ENCODE results near the gene AKR1C2. TPM values are rescaled to one million over a fixed set of nuclear protein-coding genes. Genes with fewer than 3 reads are reported as not detected.
"Not testable (repeated sequence)": the region's sequence is repeated elsewhere in the genome, so short reads cannot be mapped to it uniquely, and the experiment has no call there.

Gene AKR1C2
- total RNA-seq, result not detected

DNA sequence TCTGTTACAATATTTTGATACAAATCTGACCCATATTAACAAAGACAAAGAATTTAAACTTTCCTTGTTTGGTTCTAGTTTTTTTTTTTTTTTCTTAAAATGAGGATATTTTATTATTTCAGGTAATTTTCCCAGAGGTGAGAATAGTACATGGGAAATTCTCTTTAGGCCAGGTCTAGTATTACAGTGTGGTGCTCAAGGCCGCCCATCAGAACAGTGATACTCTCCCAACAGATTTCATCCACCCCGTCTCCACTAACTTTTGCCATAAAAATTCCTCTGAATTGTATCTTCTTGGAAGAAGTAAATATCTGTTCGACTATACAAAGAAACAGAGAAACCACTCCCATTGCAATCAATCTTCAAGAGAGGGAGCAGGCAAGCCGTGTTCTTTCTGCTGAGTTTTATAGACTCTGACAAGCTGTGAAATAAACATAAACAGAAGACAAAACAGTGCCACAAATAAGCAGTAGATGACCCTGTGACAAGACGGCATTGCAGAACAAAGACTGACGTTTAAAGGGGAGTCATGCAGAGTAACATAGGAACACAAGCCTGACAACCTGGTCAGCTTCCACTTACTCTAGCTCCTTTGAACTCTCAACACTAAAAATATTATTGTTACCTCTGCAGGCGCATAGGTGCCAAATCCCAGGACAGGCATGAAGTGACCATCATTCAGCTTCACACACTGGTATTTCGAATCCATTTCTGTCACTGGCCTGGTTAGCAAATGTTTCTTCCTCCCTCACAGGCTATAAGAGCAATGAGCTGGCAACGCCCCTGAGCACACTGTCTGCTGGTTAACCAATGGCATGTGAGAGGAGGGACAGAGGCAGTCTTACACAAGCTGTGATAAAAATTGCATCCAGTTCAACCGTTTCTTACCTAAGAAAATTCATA, at the start of gene AKR1C2:
Gene AKR1C2, minus strand, starts transcription at position 731 of the 903 bp plus-strand sequence. Its CDS starts 22 bp downstream, at position 709.
- H3K9me3 Mint-ChIP-seq; H3K4me1 Mint-ChIP-seq; H3K27ac Mint-ChIP-seq; POLR2A ChIA-PET; ATAC-seq (ENCODE audit: low read depth); H3K36me3 Mint-ChIP-seq; H3K27me3 Mint-ChIP-seq; DNase-seq; H3K4me3 Mint-ChIP-seq: not testable (repeated sequence)

DNA sequence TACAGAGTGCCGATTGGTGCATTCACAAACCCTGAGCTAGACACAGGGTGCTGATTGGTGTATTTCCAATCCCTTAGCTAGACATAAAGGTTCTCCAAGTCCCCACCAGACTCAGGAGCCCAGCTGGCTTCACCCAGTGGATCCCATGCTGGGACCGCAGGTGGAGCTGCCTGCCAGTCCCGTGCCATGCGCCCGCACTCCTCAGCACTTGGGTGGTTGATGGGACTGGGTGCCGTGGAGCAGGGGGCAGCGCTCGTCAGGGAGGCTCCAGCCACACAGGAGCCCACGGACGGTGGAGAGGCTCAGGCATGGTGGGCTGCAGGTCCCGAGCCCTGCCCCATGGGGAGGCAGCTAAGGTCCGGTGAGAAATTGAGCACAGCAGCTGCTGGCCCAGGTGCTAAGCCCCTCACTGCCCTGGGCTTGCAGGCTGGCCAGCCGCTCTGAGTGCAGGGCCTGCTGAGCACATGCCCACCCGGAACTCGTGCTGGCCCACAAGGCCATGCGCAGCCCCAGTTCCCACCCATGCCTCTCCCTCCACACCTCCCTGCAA, 49.4 kb upstream of the AKR1C2 start:
- H3K36me3 Mint-ChIP-seq; POLR2A ChIA-PET; H3K27ac Mint-ChIP-seq; H3K4me3 Mint-ChIP-seq; ATAC-seq (ENCODE audit: low read depth); DNase-seq; H3K9me3 Mint-ChIP-seq; H3K27me3 Mint-ChIP-seq; H3K4me1 Mint-ChIP-seq: not testable (repeated sequence)

DNA sequence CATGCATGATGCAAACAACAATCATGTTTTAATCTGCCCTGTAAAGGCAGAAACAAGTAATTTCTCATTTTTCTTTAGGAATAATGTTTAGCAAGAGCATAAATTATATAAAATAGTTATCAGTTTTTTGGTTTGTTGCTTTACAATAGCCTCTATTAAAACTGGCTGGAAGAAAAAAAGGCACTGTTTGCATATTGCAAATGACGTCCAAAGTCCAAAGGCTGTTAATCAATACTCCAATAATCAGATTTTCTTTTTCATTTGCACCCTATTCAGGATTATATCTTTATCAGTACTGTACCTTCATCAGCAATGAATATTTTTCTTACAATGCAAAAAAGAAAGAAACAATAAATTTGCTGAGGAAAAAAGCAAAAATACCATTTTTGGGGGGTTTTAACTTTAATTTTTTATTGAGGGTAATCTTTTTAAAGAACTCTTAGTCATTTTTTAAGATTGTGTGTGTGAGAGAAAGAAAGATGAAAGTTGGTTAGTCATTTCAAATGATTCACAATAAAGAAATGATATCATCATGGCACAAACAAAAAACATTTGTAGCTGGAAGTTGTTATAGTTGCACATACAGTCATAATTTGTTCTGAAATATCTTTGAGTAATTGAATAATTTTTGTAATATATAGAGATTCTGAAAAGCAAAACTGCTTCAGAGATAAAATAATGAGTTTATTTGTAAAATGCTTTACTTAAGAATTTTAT, 44.4 kb upstream of the AKR1C2 start:
- POLR2A ChIA-PET, result no interaction called here
- H3K9me3 Mint-ChIP-seq, result no peaks in the 10 kb centered on the region
- no peaks in the 10 kb centered on the region for H3K4me1 Mint-ChIP-seq
- ATAC-seq (ENCODE audit: low read depth), result no peak
- peaks cover 3% of the 10 kb centered on the region for H3K27me3 Mint-ChIP-seq
- H3K36me3 Mint-ChIP-seq, result peaks cover 1% of the 10 kb centered on the region
- H3K4me3 Mint-ChIP-seq, result no peak overlapping the region
- no peak for DNase-seq
- no peak overlapping the region for H3K27ac Mint-ChIP-seq

DNA sequence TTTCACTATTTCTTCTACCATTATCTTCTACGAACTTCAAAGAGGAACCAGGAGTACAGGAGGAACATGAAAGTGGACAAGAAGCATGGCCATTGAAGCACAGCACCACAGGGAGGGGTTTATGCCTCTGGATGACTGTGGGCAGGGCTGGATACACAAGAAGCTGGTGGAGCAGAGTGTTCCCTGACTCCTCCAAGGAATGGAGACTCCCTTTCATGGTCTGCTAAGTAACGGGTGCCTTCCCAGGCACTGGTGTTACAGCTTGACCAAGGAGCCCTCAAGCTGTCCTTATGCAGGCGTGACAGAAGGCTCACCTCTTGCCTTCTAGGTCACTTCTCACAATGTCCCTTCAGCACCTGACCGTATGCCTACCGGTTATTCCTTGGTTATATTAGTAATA, 43.4 kb upstream of the AKR1C2 start:
- POLR2A ChIA-PET; H3K27ac Mint-ChIP-seq; ATAC-seq (ENCODE audit: low read depth); H3K36me3 Mint-ChIP-seq; DNase-seq; H3K4me1 Mint-ChIP-seq; H3K27me3 Mint-ChIP-seq; H3K4me3 Mint-ChIP-seq; H3K9me3 Mint-ChIP-seq: not testable (repeated sequence)

DNA sequence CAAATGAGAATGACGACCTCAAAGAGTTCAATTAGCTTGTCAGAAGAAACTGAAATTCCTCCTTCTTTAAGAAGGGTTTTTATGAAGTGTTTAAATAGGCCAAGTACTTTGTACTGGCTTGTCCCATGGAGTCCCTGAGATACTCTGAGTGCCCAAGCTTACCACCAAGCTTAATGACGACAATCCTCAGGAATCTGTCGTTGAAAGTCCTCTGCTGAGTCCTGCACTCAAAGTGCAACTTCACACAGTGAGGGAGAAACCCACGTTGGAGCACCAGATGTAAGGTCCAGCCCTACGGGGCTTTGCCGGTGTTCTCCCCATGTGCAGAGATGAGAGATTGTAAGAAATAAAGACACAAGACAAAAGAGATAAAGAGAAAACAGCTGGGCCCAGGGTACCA, 42.8 kb upstream of the AKR1C2 start:
- DNase-seq (no peak), ATAC-seq (ENCODE audit: low read depth) (no peak)
- H3K9me3 Mint-ChIP-seq, result no peaks in the 10 kb centered on the region
- no peaks in the 10 kb centered on the region for H3K36me3 Mint-ChIP-seq
- POLR2A ChIA-PET, result no interaction called here
- peaks cover 2% of the 10 kb centered on the region for H3K4me1 Mint-ChIP-seq
- H3K27me3 Mint-ChIP-seq, result peaks cover 3% of the 10 kb centered on the region
- no peak overlapping the region for H3K4me3 Mint-ChIP-seq
- H3K27ac Mint-ChIP-seq, result no peak overlapping the region

DNA sequence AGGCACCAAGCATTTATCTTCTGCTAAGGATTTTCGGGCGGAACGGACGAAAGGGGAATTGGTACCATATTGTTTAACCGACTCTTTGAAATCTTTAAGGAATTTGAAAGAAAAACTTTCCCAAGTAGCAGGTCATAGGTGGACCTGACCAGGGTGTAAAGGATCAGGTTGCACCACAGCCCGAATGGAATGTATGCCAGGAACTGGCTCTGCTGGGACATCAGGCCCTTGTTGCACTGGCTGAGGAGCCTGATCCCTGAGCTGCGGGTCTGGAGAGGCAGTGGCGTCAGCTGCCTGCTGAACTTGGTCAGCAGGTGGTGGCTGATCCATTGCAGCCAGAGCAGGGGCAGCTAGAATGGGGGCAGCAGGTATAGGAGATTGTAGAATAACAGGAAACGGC, 41.4 kb upstream of the AKR1C2 start:
- ATAC-seq (ENCODE audit: low read depth) (no peak), DNase-seq (no peak)
- H3K4me1 Mint-ChIP-seq, result peaks cover 6% of the 10 kb centered on the region
- H3K9me3 Mint-ChIP-seq, result no peaks in the 10 kb centered on the region
- H3K27ac Mint-ChIP-seq, result no peak overlapping the region
- H3K27me3 Mint-ChIP-seq, result peaks cover 3% of the 10 kb centered on the region
- H3K4me3 Mint-ChIP-seq, result no peak overlapping the region
- POLR2A ChIA-PET, result no interaction called here
- no peaks in the 10 kb centered on the region for H3K36me3 Mint-ChIP-seq

DNA sequence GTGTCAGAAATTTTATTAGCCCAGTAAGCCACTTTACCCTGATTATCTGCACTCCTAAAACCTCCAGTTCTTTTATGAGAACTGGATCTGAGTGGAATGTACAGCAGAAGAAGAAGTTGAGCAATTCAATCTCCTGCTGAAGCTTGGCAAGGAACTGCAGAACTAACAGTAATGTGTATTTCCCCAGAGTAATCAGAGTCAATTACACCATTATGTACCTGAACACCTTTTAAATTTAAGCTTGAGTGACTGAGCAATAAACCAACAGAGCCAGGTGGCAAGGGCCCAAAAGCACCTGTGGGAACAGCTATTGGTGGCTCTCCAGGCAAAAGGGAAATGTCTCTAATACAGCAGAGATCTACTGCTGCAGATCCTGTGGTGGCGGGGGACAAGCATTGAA, 40.1 kb upstream of the AKR1C2 start:
- ATAC-seq (ENCODE audit: low read depth), result no peak
- Mint-ChIP-seq H3K36me3 (no peaks in the 10 kb centered on the region), H3K27me3 (peaks cover 3% of the 10 kb centered on the region), H3K9me3 (no peaks in the 10 kb centered on the region), H3K4me3 (no peak overlapping the region), H3K4me1 (peaks cover 6% of the 10 kb centered on the region), H3K27ac (no peak overlapping the region)
- POLR2A ChIA-PET, result no interaction called here
- DNase-seq, result no peak

DNA sequence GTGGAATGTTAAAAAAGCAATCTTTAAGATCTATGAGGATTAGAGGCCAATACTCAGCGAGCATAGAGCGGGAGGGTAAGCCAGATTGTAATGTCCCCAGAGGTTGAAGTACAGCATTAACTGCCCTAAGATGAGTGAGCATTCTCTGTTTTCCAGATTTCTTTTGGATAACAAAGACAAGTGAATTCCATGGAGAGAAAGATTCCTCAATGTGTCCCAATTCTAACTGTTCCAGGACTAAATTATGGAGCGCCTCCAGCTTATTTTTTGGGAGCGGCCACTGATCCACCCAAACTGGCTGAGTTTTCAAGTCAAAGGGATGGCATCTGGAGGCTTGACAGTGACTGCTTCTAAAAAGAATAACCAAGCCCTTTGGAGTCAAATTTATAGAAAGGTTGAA, 39.3 kb upstream of the AKR1C2 start:
- DNase-seq, result no peak
- Mint-ChIP-seq H3K27me3 (peaks cover 3% of the 10 kb centered on the region), H3K27ac (no peak overlapping the region), H3K4me3 (no peak overlapping the region), H3K36me3 (no peaks in the 10 kb centered on the region), H3K9me3 (no peaks in the 10 kb centered on the region), H3K4me1 (peaks cover 6% of the 10 kb centered on the region)
- no peak for ATAC-seq (ENCODE audit: low read depth)
- POLR2A ChIA-PET, result no interaction called here

DNA sequence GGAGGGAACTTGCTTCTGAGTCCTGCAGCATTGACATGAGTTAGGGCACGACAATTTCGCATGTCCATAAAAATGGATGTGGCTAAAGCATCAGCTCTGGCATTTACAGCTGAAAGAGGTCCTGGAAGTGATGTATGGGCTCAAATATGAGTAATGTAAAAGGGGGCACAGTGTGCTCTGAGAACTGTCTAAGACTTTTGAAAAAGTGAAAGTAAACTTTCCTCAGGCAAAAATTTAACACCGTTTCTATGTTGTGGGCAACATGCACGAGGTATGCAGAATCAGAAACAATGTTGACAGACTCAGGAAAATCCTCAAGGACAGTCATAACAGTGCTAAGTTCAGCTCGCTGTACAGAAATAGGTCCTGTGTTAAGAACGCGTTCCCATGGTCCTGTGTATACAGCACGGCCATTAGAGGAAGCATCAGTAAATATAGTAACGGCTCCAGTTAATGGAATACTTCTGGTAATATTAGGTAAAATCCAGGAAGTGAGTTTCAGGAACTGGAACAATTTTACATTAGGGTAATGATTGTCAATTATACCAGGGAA, 37.9 kb upstream of the AKR1C2 start:
- POLR2A ChIA-PET, result no interaction called here
- ATAC-seq (ENCODE audit: low read depth), result no peak

DNA sequence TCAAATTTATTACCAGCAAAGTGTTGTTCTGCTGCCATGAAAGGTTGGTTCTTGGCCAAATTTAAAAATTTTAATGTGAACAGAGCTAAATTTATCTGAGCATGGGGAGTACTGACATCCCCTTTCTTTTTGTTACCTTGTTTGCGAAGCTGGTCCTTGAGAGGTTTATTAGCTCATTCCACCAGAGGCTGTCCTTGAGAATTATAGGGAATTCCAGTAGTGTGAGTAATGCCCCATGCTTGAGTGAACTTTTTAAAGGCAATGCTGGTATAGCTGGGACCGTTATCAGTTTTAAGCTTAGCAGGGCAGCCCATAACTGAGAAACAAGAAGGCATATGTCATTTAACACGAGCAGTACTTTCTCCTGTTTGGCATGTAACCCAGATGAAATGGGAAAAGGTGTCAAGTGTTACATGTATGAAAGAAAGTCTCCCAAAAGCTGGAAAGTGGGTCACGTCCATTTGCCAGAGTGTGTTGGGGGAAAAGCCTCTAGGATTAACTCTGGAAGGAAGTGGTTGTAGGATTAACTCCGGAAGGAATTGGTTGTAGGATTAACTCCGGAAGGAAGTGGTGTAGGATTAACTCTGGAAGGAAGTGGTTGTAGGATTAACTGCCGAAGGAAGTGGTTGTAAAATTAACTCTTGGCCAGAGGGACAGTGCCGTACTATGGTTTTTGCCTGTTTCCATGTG, 37.3 kb upstream of the AKR1C2 start:
- Mint-ChIP-seq H3K36me3 (no peaks in the 10 kb centered on the region), H3K4me1 (peaks cover 6% of the 10 kb centered on the region), H3K27ac (no peak overlapping the region), H3K27me3 (no peaks in the 10 kb centered on the region), H3K9me3 (no peaks in the 10 kb centered on the region), H3K4me3 (no peak overlapping the region)
- ATAC-seq (ENCODE audit: low read depth) (no peak), DNase-seq (no peak)
- POLR2A ChIA-PET, result no interaction called here

More for the DNA sequence above, 37.9 kb upstream of the AKR1C2 start:
- Mint-ChIP-seq H3K36me3 (no peaks in the 10 kb centered on the region), H3K9me3 (no peaks in the 10 kb centered on the region), H3K27ac (no peak overlapping the region), H3K27me3 (no peaks in the 10 kb centered on the region), H3K4me1 (peaks cover 6% of the 10 kb centered on the region), H3K4me3 (no peak overlapping the region)
- DNase-seq, result no peak

DNA sequence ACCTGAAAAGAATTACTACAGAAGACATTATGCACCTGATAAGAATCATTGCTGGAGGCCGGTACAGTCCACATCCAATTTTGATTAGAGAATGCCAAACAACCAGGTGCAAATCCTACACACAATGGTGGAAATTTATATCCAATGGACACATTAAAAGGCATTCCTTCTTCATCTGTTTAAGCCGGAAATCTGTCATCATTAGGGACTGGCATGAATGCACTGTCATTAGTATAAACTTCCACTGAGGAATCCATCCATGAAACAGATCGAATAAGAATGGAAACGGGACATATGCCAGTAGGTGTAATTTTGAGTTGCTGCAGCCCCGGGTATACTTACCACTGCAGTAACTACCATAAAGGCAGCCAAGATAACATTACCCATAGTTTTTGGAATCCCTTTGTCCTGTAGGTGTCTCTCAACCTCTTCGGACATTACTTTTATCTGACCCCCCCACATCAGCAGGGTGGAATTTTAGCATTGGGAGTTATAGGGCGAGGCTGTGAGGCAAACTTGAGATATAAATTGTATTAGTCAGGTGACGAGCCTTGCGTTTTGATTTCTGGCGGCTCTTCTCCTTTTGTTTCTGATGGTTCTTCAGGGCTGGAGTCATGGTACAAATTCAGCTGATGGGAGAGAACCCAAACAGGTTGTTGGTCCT, 36.5 kb upstream of the AKR1C2 start:
- Mint-ChIP-seq H3K4me3 (no peak overlapping the region), H3K27ac (no peak overlapping the region), H3K36me3 (no peaks in the 10 kb centered on the region), H3K27me3 (no peaks in the 10 kb centered on the region), H3K4me1 (peaks cover 6% of the 10 kb centered on the region), H3K9me3 (no peaks in the 10 kb centered on the region)
- DNase-seq (no peak), ATAC-seq (ENCODE audit: low read depth) (no peak)
- POLR2A ChIA-PET, result no interaction called here

DNA sequence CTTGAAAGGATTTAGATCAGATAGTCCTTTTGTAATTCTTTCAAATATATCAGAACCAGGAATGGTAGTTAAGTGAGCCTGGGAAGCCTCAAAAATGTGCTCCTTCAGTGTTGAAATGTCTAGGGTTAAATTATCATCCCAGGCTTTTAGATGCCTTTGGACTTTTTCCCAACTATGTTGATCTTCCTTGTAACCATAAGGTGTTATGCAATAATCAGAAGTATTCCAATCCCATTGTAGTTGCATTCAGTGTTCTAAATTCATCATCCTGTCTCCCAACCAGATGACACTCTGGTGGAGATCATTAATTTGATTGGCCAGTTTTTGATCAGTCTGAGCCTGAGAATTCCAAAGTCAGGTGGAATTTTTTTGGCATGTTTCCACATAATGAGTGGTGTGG, 35.1 kb upstream of the AKR1C2 start:
- Mint-ChIP-seq H3K9me3 (no peaks in the 10 kb centered on the region), H3K4me1 (peaks cover 6% of the 10 kb centered on the region), H3K27me3 (no peaks in the 10 kb centered on the region), H3K4me3 (no peak overlapping the region), H3K27ac (no peak overlapping the region), H3K36me3 (no peaks in the 10 kb centered on the region)
- ATAC-seq (ENCODE audit: low read depth), result no peak
- DNase-seq, result no peak
- POLR2A ChIA-PET, result no interaction called here

DNA sequence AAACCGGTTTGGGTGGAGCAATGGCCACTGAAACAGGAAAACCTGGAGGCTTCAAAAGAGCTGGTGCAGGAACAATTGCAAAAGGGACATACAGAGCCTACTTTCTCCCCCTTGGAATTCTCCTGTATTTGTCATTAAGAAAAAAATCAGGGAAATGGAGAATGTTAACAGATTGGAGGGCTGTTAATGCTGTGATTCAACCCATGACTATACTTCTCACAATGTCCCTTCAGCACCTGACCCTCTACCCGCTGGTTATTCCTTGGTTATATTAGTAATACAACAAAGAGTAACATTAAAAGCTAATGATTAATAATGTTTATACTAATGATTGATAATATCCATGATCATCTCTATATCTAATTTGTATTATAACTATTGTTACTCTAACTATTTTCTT, 34.4 kb upstream of the AKR1C2 start:
- no peaks in the 10 kb centered on the region for H3K27me3 Mint-ChIP-seq
- H3K27ac Mint-ChIP-seq, result no peak overlapping the region
- no peak overlapping the region for H3K4me3 Mint-ChIP-seq
- no peaks in the 10 kb centered on the region for H3K36me3 Mint-ChIP-seq
- ATAC-seq (ENCODE audit: low read depth) (no peak), DNase-seq (no peak)
- no peaks in the 10 kb centered on the region for H3K9me3 Mint-ChIP-seq
- POLR2A ChIA-PET, result no interaction called here
- H3K4me1 Mint-ChIP-seq, result peaks cover 6% of the 10 kb centered on the region
